H9 (cell line): Measurements from ENCODE around the gene UBE2Q1. TPM values are rescaled to one million over a fixed set of nuclear protein-coding genes. Genes with fewer than 3 reads are reported as not detected.

Experiments
- DNase-seq: peaks from one replicate; pipeline ENCODE4 v3.0.0-alpha.2; 2017
- H2AFZ ChIP-seq: one replicate; pipeline ENCODE4 v1.6.1; 2013; ENCODE audit warnings: mild to moderate bottlenecking, low read length, control low read depth, moderate library complexity
- H2AK5ac ChIP-seq: 2 replicates; pipeline ENCODE4 v1.6.1; 2013; ENCODE audit warnings: low read length, control low read depth, mixed read lengths; ENCODE audit not compliant: insufficient read length
- H2BK120ac ChIP-seq: one replicate; pipeline ENCODE4 v1.6.1; 2013; ENCODE audit warnings: low read depth, mild to moderate bottlenecking, low read length, control low read depth, inconsistent platforms; ENCODE audit not compliant: poor library complexity, severe bottlenecking
- H2BK12ac ChIP-seq: 2 replicates; pipeline ENCODE4 v1.6.1; 2013; ENCODE audit warnings: low read length, control low read depth, mixed read lengths, low read depth; ENCODE audit not compliant: insufficient read length
- H2BK15ac ChIP-seq: 2 replicates; pipeline ENCODE4 v1.6.1; 2013; ENCODE audit warnings: low read depth, low read length, control low read depth
- H2BK20ac ChIP-seq: one replicate; pipeline ENCODE4 v1.6.1; 2013; ENCODE audit warnings: low read depth, mild to moderate bottlenecking, low read length, control low read depth, inconsistent platforms; ENCODE audit not compliant: poor library complexity, severe bottlenecking
- H2BK5ac ChIP-seq: 2 replicates; pipeline ENCODE4 v1.6.1; 2013; ENCODE audit warnings: low read length, control low read depth, mixed read lengths; ENCODE audit not compliant: insufficient read length
- H3K14ac ChIP-seq: 2 replicates; pipeline ENCODE4 v1.6.1; 2013; ENCODE audit warnings: low read length, control low read depth; ENCODE audit not compliant: insufficient read depth
- H3K18ac ChIP-seq: 2 replicates; pipeline ENCODE4 v1.6.1; 2013; ENCODE audit warnings: low read depth, mild to moderate bottlenecking, mixed read lengths, low read length, control low read depth; ENCODE audit not compliant: insufficient read length
- H3K23ac ChIP-seq: 2 replicates; pipeline ENCODE4 v1.6.1; 2013; ENCODE audit warnings: low read length, control low read depth, mixed read lengths, low read depth; ENCODE audit not compliant: insufficient read length
- H3K23me2 ChIP-seq: 2 replicates; pipeline ENCODE4 v1.6.1; 2013; ENCODE audit warnings: low read depth, mild to moderate bottlenecking, mixed read lengths, low read length, control low read depth; ENCODE audit not compliant: insufficient read length, poor library complexity, severe bottlenecking
- H3K27ac ChIP-seq: 2 replicates; pipeline ENCODE4 v1.5.1; 2013; ENCODE audit warnings: low read length, control low read depth, mixed read lengths, low read depth; ENCODE audit not compliant: insufficient read length
- H3K27me3 ChIP-seq: 2 replicates; pipeline ENCODE4 v1.6.1; 2013; ENCODE audit warnings: low read length, control low read depth, inconsistent platforms; ENCODE audit not compliant: insufficient read depth
- H3K4ac ChIP-seq: 2 replicates; pipeline ENCODE4 v1.6.1; 2013; ENCODE audit warnings: low read depth, mild to moderate bottlenecking, control low read depth, inconsistent platforms, low read length, moderate library complexity
- H3K4me1 ChIP-seq: 2 replicates; pipeline ENCODE4 v1.6.1; 2013; ENCODE audit warnings: low read length, control low read depth, inconsistent platforms; ENCODE audit not compliant: insufficient read depth
- H3K4me2 ChIP-seq: 2 replicates; pipeline ENCODE4 v1.6.1; 2013; ENCODE audit warnings: low read length, control low read depth, mixed read lengths; ENCODE audit not compliant: insufficient read length, insufficient read depth
- H3K56ac ChIP-seq: 2 replicates; pipeline ENCODE4 v1.6.1; 2013; ENCODE audit warnings: low read depth, mild to moderate bottlenecking, mixed read lengths, low read length, control low read depth; ENCODE audit not compliant: insufficient read length
- H3K79me1 ChIP-seq: 2 replicates; pipeline ENCODE4 v1.6.1; 2013; ENCODE audit warnings: low read depth, mild to moderate bottlenecking, moderate library complexity, low read length, control low read depth, inconsistent platforms; ENCODE audit not compliant: insufficient read depth, poor library complexity, severe bottlenecking
- H3K79me2 ChIP-seq: 2 replicates; pipeline ENCODE4 v1.6.1; 2013; ENCODE audit warnings: low read length, control low read depth, inconsistent platforms; ENCODE audit not compliant: insufficient read depth
- H3K9ac ChIP-seq: 2 replicates; pipeline ENCODE4 v1.6.1; 2013; ENCODE audit warnings: low read length, control low read depth, mixed read lengths; ENCODE audit not compliant: insufficient read length; ENCODE audit errors: extremely low read depth
- H3K9me3 ChIP-seq: one replicate; pipeline ENCODE4 v1.6.1; 2013; ENCODE audit warnings: low read depth, low read length, inconsistent platforms; ENCODE audit not compliant: control insufficient read depth
- H3T11ph ChIP-seq: one replicate; pipeline ENCODE4 v1.6.1; 2013; ENCODE audit warnings: mild to moderate bottlenecking, low read length, control low read depth, inconsistent platforms
- H4K20me1 ChIP-seq: one replicate; pipeline ENCODE4 v1.6.1; 2013; ENCODE audit not compliant: control insufficient read depth, insufficient read length, insufficient read depth
- H4K5ac ChIP-seq: 2 replicates; pipeline ENCODE4 v1.6.1; 2013; ENCODE audit warnings: low read depth, mild to moderate bottlenecking, mixed read lengths, low read length, control low read depth; ENCODE audit not compliant: insufficient read length
- H4K8ac ChIP-seq: replicated peaks from 2 replicates; pipeline ENCODE4 v1.6.1; 2013; ENCODE audit warnings: low read length, control low read depth, mixed read lengths, low read depth; ENCODE audit not compliant: insufficient read length
- H4K91ac ChIP-seq: 2 replicates; pipeline ENCODE4 v1.6.1; 2013; ENCODE audit warnings: low read depth, mild to moderate bottlenecking, moderate library complexity, mixed read lengths, low read length, control low read depth; ENCODE audit not compliant: insufficient read length
- H3K27ac Mint-ChIP-seq, 3 experiments: 2 replicates in 2 of 3; 3 replicates in 1 of 3; pipeline ENCODE4 v1.8.0; 2020 to 2021; ENCODE audit warnings: mixed read lengths in 3 of 3, mild to moderate bottlenecking in 1 of 3, moderate library complexity in 1 of 3
- H3K27me3 Mint-ChIP-seq: 2 replicates; pipeline ENCODE4 v1.8.0; 2021; ENCODE audit warnings: low read depth, mild to moderate bottlenecking, moderate library complexity, mixed read lengths
- H3K36me3 Mint-ChIP-seq, 3 experiments: 2 replicates in 2 of 3; 3 replicates in 1 of 3; pipeline ENCODE4 v1.8.0; 2020 to 2021; ENCODE audit warnings: low read depth in 3 of 3, mixed read lengths in 3 of 3; ENCODE audit not compliant: insufficient read depth in 1 of 3
- H3K4me1 Mint-ChIP-seq, 2 experiments: 2 replicates each; pipeline ENCODE4 v1.8.0; 2020; ENCODE audit warnings: mixed read lengths in 2 of 2
- H3K4me3 Mint-ChIP-seq, 2 experiments: 2 replicates in 1 of 2; 3 replicates in 1 of 2; pipeline ENCODE4 v1.8.0; 2020 to 2021; ENCODE audit warnings: mild to moderate bottlenecking in 2 of 2, mixed read lengths in 2 of 2, moderate library complexity in 1 of 2
- H3K9me3 Mint-ChIP-seq, 2 experiments: 2 replicates in 1 of 2; 3 replicates in 1 of 2; pipeline ENCODE4 v1.8.0; 2020; ENCODE audit warnings: mild to moderate bottlenecking in 2 of 2, mixed read lengths in 2 of 2, moderate library complexity in 1 of 2
- WGBS: extraction: QIAGEN DNeasy Blood & Tissue Kit; methylation state at CpG from one replicate; pipeline ENCODE4 v1.1.7; 2013; ENCODE audit warnings: missing lambda C conversion rate, low lambda C conversion rate, mixed read lengths; ENCODE audit not compliant: insufficient read length; ENCODE audit errors: extremely low coverage; 5-methylcytosine and 5-hydroxymethylcytosine counted together
- total RNA-seq: library from RNA; stranded (reverse); gene quantifications from 2 replicates; pipeline ENCODE4 v1.2.1, GENCODE V29; 2021
- TF ChIP-seq, protein P1 (sequence below): fragments of 200-600 bp; sonication (generic); conservative IDR thresholded peaks from 3 replicates; pipeline ENCODE4 v1.8.0; 2021; ENCODE audit warnings: antibody characterized with exemption, mild to moderate bottlenecking

Gene UBE2Q1
- total RNA-seq, 1 experiment from 2014 or later = 108 TPM

GRCh38 chr1:154571244-154571963 is 12.9 kb upstream of the UBE2Q1 start:
- Histone ChIP-seq H3K9me3 (no peaks in the 10 kb centered on the region), H2BK5ac (no peak overlapping the region), H4K8ac (no peak overlapping the region), H3K23ac (no peak overlapping the region), H3K18ac (no peak overlapping the region), H2BK120ac (no peak overlapping the region), H2BK20ac (no peak overlapping the region), H2BK15ac (no peak overlapping the region), H3K4ac (no peak overlapping the region), H3K27me3 (no peaks in the 10 kb centered on the region), H3K4me1 (no peaks in the 10 kb centered on the region; the same call in 1 of the 2 replicates), H3K27ac (no peak overlapping the region), H2BK12ac (no peak overlapping the region), H3K9ac (no peak overlapping the region), H4K91ac (no peak overlapping the region), H2AFZ (no peak overlapping the region), H3T11ph (no peak overlapping the region), H4K20me1 (no peaks in the 10 kb centered on the region), H2AK5ac (no peak overlapping the region), H3K56ac (no peak overlapping the region), H4K5ac (no peak overlapping the region), H3K79me1 (no peaks in the 10 kb centered on the region), H3K14ac (no peak overlapping the region), H3K79me2 (no peaks in the 10 kb centered on the region), H3K23me2 (peaks cover 11% of the 10 kb centered on the region), H3K4me2 (no peak overlapping the region)
- Mint-ChIP-seq H3K27ac (no peak overlapping the region), H3K36me3 (peaks cover 0 to 5% (median 5%) of the 10 kb centered on the region in 3 experiments; a peak in 4 of 7 replicates), H3K9me3 (no peaks in the 10 kb centered on the region), H3K4me1 (peaks cover 37 to 48% of the 10 kb centered on the region in 2 experiments), H3K27me3 (peaks cover 6% of the 10 kb centered on the region), H3K4me3 (no peak overlapping the region)
- TF ChIP-seq, protein P1, sequence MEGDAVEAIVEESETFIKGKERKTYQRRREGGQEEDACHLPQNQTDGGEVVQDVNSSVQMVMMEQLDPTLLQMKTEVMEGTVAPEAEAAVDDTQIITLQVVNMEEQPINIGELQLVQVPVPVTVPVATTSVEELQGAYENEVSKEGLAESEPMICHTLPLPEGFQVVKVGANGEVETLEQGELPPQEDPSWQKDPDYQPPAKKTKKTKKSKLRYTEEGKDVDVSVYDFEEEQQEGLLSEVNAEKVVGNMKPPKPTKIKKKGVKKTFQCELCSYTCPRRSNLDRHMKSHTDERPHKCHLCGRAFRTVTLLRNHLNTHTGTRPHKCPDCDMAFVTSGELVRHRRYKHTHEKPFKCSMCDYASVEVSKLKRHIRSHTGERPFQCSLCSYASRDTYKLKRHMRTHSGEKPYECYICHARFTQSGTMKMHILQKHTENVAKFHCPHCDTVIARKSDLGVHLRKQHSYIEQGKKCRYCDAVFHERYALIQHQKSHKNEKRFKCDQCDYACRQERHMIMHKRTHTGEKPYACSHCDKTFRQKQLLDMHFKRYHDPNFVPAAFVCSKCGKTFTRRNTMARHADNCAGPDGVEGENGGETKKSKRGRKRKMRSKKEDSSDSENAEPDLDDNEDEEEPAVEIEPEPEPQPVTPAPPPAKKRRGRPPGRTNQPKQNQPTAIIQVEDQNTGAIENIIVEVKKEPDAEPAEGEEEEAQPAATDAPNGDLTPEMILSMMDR = no peak
- no peak for DNase-seq
- no CpG with 5 or more reads among the region's 59 CpGs for WGBS
